Mesenchymal stem cell (in vitro differentiated cells and primary cell): ENCODE measurements around the gene CA7.
A peak's percentile ranks its signal among the peaks of the same experiment; 100 is the strongest.

Experiments
- DNase-seq: peaks from one replicate; pipeline ENCODE4 v3.0.0-alpha.2; 2013
- H2AFZ ChIP-seq: one replicate; pipeline ENCODE4 v1.6.1; 2013; ENCODE audit warnings: low read depth, mild to moderate bottlenecking, control low read depth, inconsistent platforms, low read length, moderate library complexity
- H2AK5ac ChIP-seq: 2 replicates; pipeline ENCODE4 v1.6.1; 2013; ENCODE audit warnings: low read length, moderate library complexity, mild to moderate bottlenecking, inconsistent platforms; ENCODE audit not compliant: severe bottlenecking
- H2BK120ac ChIP-seq: one replicate; pipeline ENCODE4 v1.6.1; 2013; ENCODE audit warnings: low read depth, mild to moderate bottlenecking, inconsistent platforms, low read length, moderate library complexity
- H2BK12ac ChIP-seq, 2 experiments: one replicate each; pipeline ENCODE4 v1.6.1; 2013; ENCODE audit warnings: inconsistent platforms in 2 of 2, low read length in 2 of 2, mild to moderate bottlenecking in 2 of 2, moderate library complexity in 2 of 2, control low read depth in 1 of 2
- H2BK15ac ChIP-seq: one replicate; pipeline ENCODE4 v1.6.1; 2013; ENCODE audit warnings: mild to moderate bottlenecking, low read depth, inconsistent platforms; ENCODE audit not compliant: poor library complexity, severe bottlenecking
- H2BK5ac ChIP-seq: 2 replicates; pipeline ENCODE4 v1.6.1; 2013; ENCODE audit warnings: low read depth, mild to moderate bottlenecking, low read length, control low read depth, inconsistent platforms; ENCODE audit not compliant: poor library complexity, severe bottlenecking
- H3K14ac ChIP-seq, 2 experiments: one replicate each; pipeline ENCODE4 v1.6.1; 2013; ENCODE audit warnings: inconsistent platforms in 2 of 2, low read length in 2 of 2, control low read depth in 1 of 2, mild to moderate bottlenecking in 1 of 2, moderate library complexity in 1 of 2
- H3K18ac ChIP-seq, 2 experiments: one replicate each; pipeline ENCODE4 v1.6.1; 2013; ENCODE audit warnings: inconsistent platforms in 2 of 2, low read length in 2 of 2, control low read depth in 1 of 2, low read depth in 1 of 2, mild to moderate bottlenecking in 1 of 2
- H3K23ac ChIP-seq, 2 experiments: one replicate each; pipeline ENCODE4 v1.6.1; 2013; ENCODE audit warnings: inconsistent platforms in 2 of 2, low read length in 2 of 2, mild to moderate bottlenecking in 2 of 2, moderate library complexity in 2 of 2, control low read depth in 1 of 2
- H3K27ac ChIP-seq: 2 replicates; pipeline ENCODE4 v1.5.1; 2013; ENCODE audit warnings: mild to moderate bottlenecking, moderate library complexity, low read length, control low read depth, inconsistent platforms; ENCODE audit not compliant: poor library complexity, severe bottlenecking
- H3K27me3 ChIP-seq, 2 experiments: 2 replicates each; pipeline versions ENCODE4 v1.6.1 to v1.7.0; 2013; ENCODE audit warnings: low read length in 2 of 2, mild to moderate bottlenecking in 2 of 2, moderate library complexity in 2 of 2, control low read depth in 1 of 2, inconsistent platforms in 1 of 2; ENCODE audit not compliant: control insufficient read depth in 1 of 2, insufficient read depth in 1 of 2
- H3K36me3 ChIP-seq, 2 experiments: 2 replicates each; pipeline versions ENCODE4 v1.6.1 to v1.7.0; 2013; ENCODE audit warnings: low read length in 2 of 2, control low read depth in 1 of 2, inconsistent platforms in 1 of 2, low read depth in 1 of 2, mild to moderate bottlenecking in 1 of 2; ENCODE audit not compliant: insufficient read depth in 2 of 2, control insufficient read depth in 1 of 2
- H3K4ac ChIP-seq, 2 experiments: one replicate each; pipeline ENCODE4 v1.6.1; 2013; ENCODE audit warnings: inconsistent platforms in 2 of 2, low read length in 2 of 2, mild to moderate bottlenecking in 2 of 2, moderate library complexity in 2 of 2, control low read depth in 1 of 2, low read depth in 1 of 2
- H3K4me1 ChIP-seq: 2 replicates; pipeline ENCODE4 v1.6.1; 2013; ENCODE audit warnings: low read depth, low read length, control low read depth; ENCODE audit not compliant: control insufficient read depth, insufficient read depth
- H3K4me2 ChIP-seq: 2 replicates; pipeline ENCODE4 v1.6.1; 2013; ENCODE audit warnings: low read length, mild to moderate bottlenecking, inconsistent platforms; ENCODE audit not compliant: poor library complexity, severe bottlenecking
- H3K4me3 ChIP-seq, 2 experiments: 2 replicates each; pipeline versions ENCODE4 v1.5.1 to v1.7.0; 2013; ENCODE audit warnings: low read length in 2 of 2, mild to moderate bottlenecking in 2 of 2, control low read depth in 1 of 2, low read depth in 1 of 2; ENCODE audit not compliant: insufficient read depth in 1 of 2
- H3K79me1 ChIP-seq: replicated peaks from 2 replicates; pipeline ENCODE4 v1.6.1; 2013; ENCODE audit warnings: mild to moderate bottlenecking, control low read depth, low read length, inconsistent platforms; ENCODE audit not compliant: poor library complexity, severe bottlenecking
- H3K9ac ChIP-seq: 2 replicates; pipeline ENCODE4 v1.7.0; 2013; ENCODE audit warnings: mild to moderate bottlenecking, low read length, moderate library complexity
- H3K9me3 ChIP-seq: 2 replicates; pipeline ENCODE4 v1.7.0; 2013; ENCODE audit warnings: mild to moderate bottlenecking, low read length; ENCODE audit not compliant: control insufficient read depth
- H4K8ac ChIP-seq: one replicate; pipeline ENCODE4 v1.6.1; 2013; ENCODE audit warnings: inconsistent platforms, mild to moderate bottlenecking, low read length, moderate library complexity
- H4K91ac ChIP-seq: one replicate; pipeline ENCODE4 v1.6.1; 2013; ENCODE audit warnings: mild to moderate bottlenecking, low read length, inconsistent platforms
- WGBS: methylation state at CpG from one replicate; pipeline ENCODE4 v1.1.7; 2013; ENCODE audit warnings: mixed read lengths; 5-methylcytosine and 5-hydroxymethylcytosine counted together

Gene CA7

GRCh38 chr16:66898933-66899309, 54.7 kb downstream of the CA7 start:
- H3K27me3 ChIP-seq = peaks cover 0 to 3% of the 10 kb centered on the region in 2 experiments
- H3K79me1 ChIP-seq = no peaks in the 10 kb centered on the region
- peak overlapping the region; percentile 7 for H2BK120ac ChIP-seq
- no peak overlapping the region for H2AFZ ChIP-seq
- no peak for DNase-seq
- H2BK12ac ChIP-seq = peak overlapping the region; percentile 60 to 80
- H3K27ac ChIP-seq = no peak overlapping the region
- H3K14ac ChIP-seq = no peak overlapping the region
- H3K18ac ChIP-seq = peak overlapping the region; percentile 29 to 98
- no peak overlapping the region for H2BK5ac ChIP-seq
- no peaks in the 10 kb centered on the region for H3K9me3 ChIP-seq
- peak overlapping the region; percentile 43 for H2AK5ac ChIP-seq
- peaks cover 2 to 4% of the 10 kb centered on the region in 2 experiments for H3K36me3 ChIP-seq
- H3K4me3 ChIP-seq = no peak overlapping the region
- H4K8ac ChIP-seq = no peak overlapping the region
- H3K4me2 ChIP-seq = no peak overlapping the region
- 95% methylated on average over 2 of the region's 2 CpGs for WGBS
- peaks cover 28% of the 10 kb centered on the region for H3K4me1 ChIP-seq
- peak overlapping the region; percentile 96 for H2BK15ac ChIP-seq
- no peak overlapping the region for H3K9ac ChIP-seq
- peak overlapping the region in 1 of 2 experiments; percentile 6 for H3K23ac ChIP-seq
- peak overlapping the region; percentile 16 to 71 for H3K4ac ChIP-seq
- peak overlapping the region; percentile 76 for H4K91ac ChIP-seq

DNA sequence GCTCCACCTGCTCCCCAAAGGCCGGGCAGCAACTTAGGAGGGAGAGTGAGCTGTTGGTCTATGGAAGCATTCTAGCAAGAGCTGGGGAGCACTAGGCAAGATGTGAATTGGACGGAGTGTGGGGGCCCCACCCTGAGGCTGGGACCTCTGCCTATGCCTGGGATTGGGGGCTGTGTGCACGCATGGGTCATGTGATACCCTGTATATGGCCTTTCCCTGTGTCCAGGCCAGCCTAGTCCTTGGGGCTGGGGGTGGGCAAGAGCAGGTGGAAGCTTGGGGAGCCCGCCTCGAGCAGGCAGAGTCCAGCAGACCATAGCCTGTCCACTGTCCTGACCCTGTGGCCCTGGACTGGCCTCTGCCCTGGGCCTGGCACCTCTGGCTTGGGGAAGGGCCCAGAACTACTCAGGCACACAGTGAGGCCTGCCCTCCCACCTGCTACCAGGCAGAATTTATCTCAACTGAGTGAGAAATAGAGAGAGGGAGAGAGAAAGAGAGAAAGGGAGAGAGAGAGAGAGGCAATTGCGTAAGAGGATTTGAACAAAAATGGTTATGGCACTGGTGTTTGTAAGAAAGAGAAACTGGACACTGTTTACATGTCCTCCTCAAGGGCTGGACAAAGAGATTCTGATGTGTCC, 55.2 kb downstream of the CA7 start:
- H4K91ac ChIP-seq = peak overlapping the region; percentile 76
- peak overlapping the region; percentile 29 to 98 for H3K18ac ChIP-seq
- H3K4ac ChIP-seq = peak overlapping the region; percentile 16 to 71
- peaks cover 0 to 3% of the 10 kb centered on the region in 2 experiments for H3K27me3 ChIP-seq
- H3K9ac ChIP-seq = peak overlapping the region; percentile 44
- peak overlapping the region; percentile 96 for H2BK15ac ChIP-seq
- H3K23ac ChIP-seq = peak overlapping the region in 1 of 2 experiments; percentile 6
- peaks cover 28% of the 10 kb centered on the region for H3K4me1 ChIP-seq
- peak overlapping the region; percentile 1 for H3K27ac ChIP-seq
- H3K4me2 ChIP-seq = no peak overlapping the region
- peak overlapping the region; percentile 15 to 80 for H2BK12ac ChIP-seq
- 83% methylated on average over 6 of the region's 6 CpGs for WGBS
- peak overlapping the region; percentile 5 for H2AK5ac ChIP-seq
- no peak overlapping the region for H2AFZ ChIP-seq
- H4K8ac ChIP-seq = peak overlapping the region; percentile 92
- H3K4me3 ChIP-seq = no peak overlapping the region
- peak overlapping the region in 1 of 2 experiments; percentile 86 for H3K14ac ChIP-seq
- H2BK120ac ChIP-seq = peak overlapping the region; percentile 7
- DNase-seq = peak; percentile 88
- no peaks in the 10 kb centered on the region for H3K79me1 ChIP-seq
- no peaks in the 10 kb centered on the region for H3K9me3 ChIP-seq
- H3K36me3 ChIP-seq = no peaks in the 10 kb centered on the region
- H2BK5ac ChIP-seq = no peak overlapping the region

- Histone ChIP-seq H3K18ac (peak overlapping the region; percentile 88 to 95), H3K4me2 (peak overlapping the region; percentile 31), H3K36me3 (no peaks in the 10 kb centered on the region), H3K79me1 (no peaks in the 10 kb centered on the region), H3K9ac (peak overlapping the region; percentile 44), H3K4ac (peak overlapping the region; percentile 88 to 91), H3K27me3 (peaks cover 0 to 3% of the 10 kb centered on the region in 2 experiments), H3K9me3 (no peaks in the 10 kb centered on the region), H2BK5ac (peak overlapping the region; percentile 32), H3K4me3 (no peak overlapping the region), H2AK5ac (peak overlapping the region; percentile 91), H4K91ac (peak overlapping the region; percentile 99), H2BK15ac (peak overlapping the region; percentile 90), H3K23ac (no peak overlapping the region), H2BK120ac (peak overlapping the region; percentile 86), H3K14ac (peak overlapping the region in 1 of 2 experiments; percentile 5), H2BK12ac (peak overlapping the region; percentile 69 to 100), H3K4me1 (peaks cover 35% of the 10 kb centered on the region), H4K8ac (peak overlapping the region; percentile 99), H3K27ac (no peak overlapping the region), H2AFZ (no peak overlapping the region)
- 46% methylated on average over 8 of the region's 9 CpGs for WGBS
- peak; percentile 92 for DNase-seq
Measured at GRCh38 chr16:66899945-66900710, 55.9 kb downstream of the CA7 start.
